Dendritic cell treated with granulocyte-macrophage colony-stimulating factor and Interleukin-4, amounts not matched to agents 40 ng/mL and 50 ng/mL, for 4 days (primary cell): ENCODE measurements around the gene TRAPPC13.
A peak's percentile ranks its signal among the peaks of the same experiment; 100 is the strongest.
"Not testable (repeated sequence)": the region's sequence is repeated elsewhere in the genome, so short reads cannot be mapped to it uniquely, and the experiment has no call there.

Experiments used
- H3K27ac Mint-ChIP-seq: one replicate; pipeline ENCODE4 v1.8.0; 2022; ENCODE audit warnings: mild to moderate bottlenecking, mixed read lengths
- H3K27me3 Mint-ChIP-seq: one replicate; pipeline ENCODE4 v1.8.0; 2022; ENCODE audit warnings: mild to moderate bottlenecking, mixed read lengths
- H3K36me3 Mint-ChIP-seq: one replicate; pipeline ENCODE4 v1.8.0; 2022; ENCODE audit warnings: low read depth, mixed read lengths
- H3K4me1 Mint-ChIP-seq: one replicate; pipeline ENCODE4 v1.8.0; 2022; ENCODE audit warnings: low read depth, mixed read lengths
- H3K4me3 Mint-ChIP-seq: one replicate; pipeline ENCODE4 v1.8.0; 2022; ENCODE audit warnings: mild to moderate bottlenecking, moderate library complexity, mixed read lengths
- H3K9me3 Mint-ChIP-seq: one replicate; pipeline ENCODE4 v1.8.0; 2022; ENCODE audit warnings: mixed read lengths
- intact Hi-C: fragments of 100-400 bp; cut with micrococcal nuclease; formaldehyde crosslinking; loops from one replicate; pipeline ENCODE4 v1.15.0; 2022

The TRAPPC13 gene, protein sequence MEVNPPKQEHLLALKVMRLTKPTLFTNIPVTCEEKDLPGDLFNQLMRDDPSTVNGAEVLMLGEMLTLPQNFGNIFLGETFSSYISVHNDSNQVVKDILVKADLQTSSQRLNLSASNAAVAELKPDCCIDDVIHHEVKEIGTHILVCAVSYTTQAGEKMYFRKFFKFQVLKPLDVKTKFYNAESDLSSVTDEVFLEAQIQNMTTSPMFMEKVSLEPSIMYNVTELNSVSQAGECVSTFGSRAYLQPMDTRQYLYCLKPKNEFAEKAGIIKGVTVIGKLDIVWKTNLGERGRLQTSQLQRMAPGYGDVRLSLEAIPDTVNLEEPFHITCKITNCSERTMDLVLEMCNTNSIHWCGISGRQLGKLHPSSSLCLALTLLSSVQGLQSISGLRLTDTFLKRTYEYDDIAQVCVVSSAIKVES

DNA sequence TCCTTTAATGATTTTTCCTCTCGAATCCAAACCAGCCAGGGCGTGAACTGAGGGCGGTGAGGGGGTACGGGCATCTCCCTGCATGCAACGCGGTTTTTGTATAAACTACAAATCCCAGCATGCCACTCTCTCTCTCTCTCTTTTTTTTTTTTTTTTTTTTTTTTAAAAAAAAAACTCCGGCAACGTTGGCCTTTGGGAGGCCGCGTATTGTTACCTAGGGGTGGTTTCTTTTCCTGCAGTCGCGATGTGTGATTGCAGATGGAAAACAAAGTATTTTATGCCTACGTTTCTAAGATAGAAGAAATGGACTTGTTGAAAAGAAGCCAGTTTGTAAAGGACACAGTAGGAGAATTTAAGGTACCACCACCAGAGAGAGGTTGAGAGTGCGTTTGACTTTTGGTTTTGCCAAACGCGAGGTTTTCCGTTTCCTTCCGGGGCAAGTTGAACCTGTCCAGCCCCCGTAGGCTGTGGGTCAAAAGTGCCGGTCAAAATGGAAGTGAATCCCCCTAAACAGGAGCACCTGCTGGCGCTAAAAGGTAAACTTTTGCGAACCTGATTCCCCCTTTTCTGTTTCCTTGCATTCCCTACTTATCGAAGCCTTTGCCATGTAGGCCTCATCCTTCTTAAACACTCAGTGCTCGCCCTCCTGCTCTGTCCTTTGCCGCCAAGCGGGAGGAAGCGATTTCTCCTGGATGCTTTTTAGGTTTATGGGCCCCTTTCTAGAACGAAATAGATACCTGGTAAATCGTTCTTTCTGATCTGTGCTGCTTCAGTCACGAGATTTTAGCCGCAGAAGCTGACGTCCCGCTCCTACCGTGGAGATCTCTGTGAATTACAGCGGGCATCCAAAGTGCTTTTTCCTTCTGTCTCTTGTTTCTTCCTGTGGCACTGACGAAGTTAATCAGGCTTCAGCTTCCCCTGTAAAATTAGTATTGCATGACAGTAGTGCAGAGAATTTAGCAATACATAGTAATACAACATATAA, at the start of gene TRAPPC13, which contains the start of gene SHLD3:
Gene TRAPPC13 (plus strand): TSS at position 457 of the 985 bp plus-strand sequence. CDS start 34 bp downstream, at position 491.
Gene SHLD3 (plus strand): TSS at position 457 of the 985 bp plus-strand sequence. CDS start 4,561 bp downstream, outside the sequence.
- Mint-ChIP-seq H3K27ac (peak within 1 kb of the TSS; percentile 97), H3K9me3 (no peaks in the 10 kb centered on the region), H3K4me1 (peaks cover 16% of the 10 kb centered on the region), H3K36me3 (peaks cover 30% of the 10 kb centered on the region), H3K27me3 (no peaks in the 10 kb centered on the region), H3K4me3 (peak within 1 kb of the TSS; percentile 98)
- intact Hi-C loops: loop anchor here (1.0 to 10.0 kb wide), 4 partner anchors 62 to 856 kb away; partner anchors contain the start of genes CENPK, CWC27, NLN and PPWD1

DNA sequence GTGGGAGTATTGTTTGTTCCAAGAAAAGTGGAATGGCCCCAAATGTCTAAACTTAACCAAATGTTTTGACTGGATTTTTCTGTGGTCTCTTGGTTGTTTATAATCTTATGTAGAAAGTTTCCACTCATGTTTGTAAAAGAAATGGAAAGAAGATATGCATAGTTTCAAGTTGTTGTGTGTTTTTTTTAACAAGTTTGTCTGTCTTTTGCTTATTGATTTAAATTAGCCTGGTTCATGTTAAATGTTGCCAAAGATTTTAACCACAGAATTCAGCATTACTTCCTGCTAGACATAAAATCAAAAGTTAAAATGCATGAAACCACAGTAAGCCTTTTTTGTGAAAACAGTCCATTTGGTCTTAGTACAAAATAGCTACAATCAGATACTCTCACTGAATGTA, 47.7 kb upstream of the TRAPPC13 start:
- Mint-ChIP-seq H3K9me3 (no peaks in the 10 kb centered on the region), H3K27ac (no peak overlapping the region), H3K36me3 (peaks cover 77% of the 10 kb centered on the region), H3K27me3 (no peaks in the 10 kb centered on the region), H3K4me1 (no peaks in the 10 kb centered on the region), H3K4me3 (no peak overlapping the region)
- intact Hi-C loops: no loop called here

DNA sequence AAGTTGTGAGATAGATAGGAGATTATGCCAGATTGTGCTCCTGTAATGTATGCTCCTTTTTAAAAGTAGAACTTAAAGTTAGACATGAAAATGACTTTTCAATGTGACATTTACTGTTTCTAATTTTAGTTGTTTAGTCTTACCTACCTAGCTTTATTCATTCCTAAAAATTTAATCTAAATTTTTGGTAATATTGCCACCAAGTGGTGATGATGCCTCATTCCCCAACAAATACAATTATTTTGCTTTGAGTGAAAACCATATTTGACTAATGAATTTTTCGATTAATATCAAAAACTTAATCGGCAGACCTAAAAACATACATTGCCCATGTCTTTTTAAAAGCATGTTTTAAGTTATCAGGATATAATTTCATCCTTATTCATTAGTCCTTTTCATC, 36.1 kb upstream of the TRAPPC13 start:
- H3K9me3 Mint-ChIP-seq: no peaks in the 10 kb centered on the region

DNA sequence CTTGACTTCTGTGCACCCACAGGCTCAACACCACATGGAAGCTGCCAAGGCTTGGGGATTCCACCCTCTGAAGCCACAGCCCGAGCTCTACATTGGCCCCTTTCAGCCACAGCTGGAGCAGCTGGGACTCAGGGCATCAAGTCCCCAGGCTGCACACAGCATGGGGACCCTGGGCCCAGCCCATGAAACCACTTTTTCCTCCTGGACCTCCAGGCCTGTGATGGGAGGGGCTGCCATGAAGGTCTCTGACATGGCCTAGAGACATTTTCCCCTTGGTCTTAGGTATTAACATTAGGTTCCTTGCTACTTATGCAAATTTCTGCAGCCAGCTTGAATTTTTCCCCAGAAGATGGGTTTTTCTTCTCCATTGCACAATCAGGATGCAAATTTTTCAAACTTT, 23.1 kb upstream of the TRAPPC13 start:
- not testable (repeated sequence) for H3K27me3 Mint-ChIP-seq, H3K4me3 Mint-ChIP-seq

More for the DNA sequence above, 36.1 kb upstream of the TRAPPC13 start:
- Mint-ChIP-seq H3K27ac (no peak overlapping the region), H3K4me3 (no peak overlapping the region), H3K27me3 (no peaks in the 10 kb centered on the region), H3K36me3 (peaks cover 53% of the 10 kb centered on the region), H3K4me1 (no peaks in the 10 kb centered on the region)
- intact Hi-C loops: loop anchor here (10.0 kb wide), 1 partner anchor 774 kb away; no protein-coding TSS in a partner anchor

DNA sequence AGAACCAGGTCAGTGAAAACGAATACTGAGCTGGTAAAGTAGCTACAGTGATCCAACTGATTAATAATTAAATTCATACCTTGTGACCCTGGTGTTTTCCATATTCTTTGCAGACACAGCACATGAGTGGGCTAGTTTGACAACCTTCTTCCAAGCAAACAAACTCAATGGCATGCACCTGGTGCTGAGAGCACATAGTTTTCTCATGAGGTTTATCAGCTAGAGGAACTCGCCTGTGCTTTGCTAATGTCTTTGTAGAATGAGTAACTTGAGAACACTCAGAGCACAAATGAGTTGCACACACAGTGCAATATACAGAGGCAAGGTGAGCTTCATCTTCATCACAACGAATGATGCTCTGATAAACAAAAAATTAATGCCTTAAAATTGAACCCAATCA, 13.3 kb upstream of the TRAPPC13 start:
- Mint-ChIP-seq H3K27me3 (no peaks in the 10 kb centered on the region), H3K4me1 (no peaks in the 10 kb centered on the region), H3K9me3 (no peaks in the 10 kb centered on the region), H3K27ac (no peak overlapping the region), H3K4me3 (no peak overlapping the region), H3K36me3 (peaks cover 91% of the 10 kb centered on the region)
- intact Hi-C loops: no loop called here

More for the DNA sequence above, 23.1 kb upstream of the TRAPPC13 start:
- H3K9me3 Mint-ChIP-seq: peaks cover 21% of the 10 kb centered on the region
- H3K4me1 Mint-ChIP-seq, H3K27ac Mint-ChIP-seq, intact Hi-C loops: not testable (repeated sequence)
- peaks cover 88% of the 10 kb centered on the region for H3K36me3 Mint-ChIP-seq

DNA sequence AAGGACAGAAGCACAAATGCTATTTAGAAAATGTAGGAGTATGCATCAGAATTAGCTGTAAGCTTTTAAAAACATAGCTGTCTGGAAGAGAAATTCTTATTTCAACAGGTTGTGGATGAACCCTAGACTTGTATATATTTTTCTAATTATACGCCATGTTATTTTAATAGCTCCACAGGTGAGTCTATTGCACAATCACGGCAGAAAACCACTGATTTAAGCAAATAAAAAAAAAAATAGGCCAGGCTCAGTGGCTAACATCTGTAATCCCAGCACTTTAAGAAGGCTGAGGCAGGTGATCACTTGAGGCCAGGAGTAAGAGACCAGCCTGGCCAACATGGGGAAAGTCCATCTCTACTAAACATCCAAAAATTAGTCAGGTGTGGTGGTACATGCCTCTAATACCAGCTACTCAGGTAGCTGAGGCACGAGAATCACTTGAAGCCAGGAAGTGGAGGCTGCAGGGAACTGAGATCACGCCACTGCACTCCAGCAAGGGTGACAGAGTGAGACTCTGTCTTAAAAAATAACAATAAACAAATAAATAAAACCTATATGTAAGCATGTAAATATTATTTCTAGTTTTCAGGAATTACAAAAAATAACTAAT, 12.4 kb upstream of the TRAPPC13 start:
- Mint-ChIP-seq H3K27me3 (no peaks in the 10 kb centered on the region), H3K27ac (no peak overlapping the region), H3K4me3 (no peak overlapping the region), H3K36me3 (peaks cover 84% of the 10 kb centered on the region), H3K9me3 (no peaks in the 10 kb centered on the region), H3K4me1 (no peaks in the 10 kb centered on the region)
- intact Hi-C loops: no loop called here

DNA sequence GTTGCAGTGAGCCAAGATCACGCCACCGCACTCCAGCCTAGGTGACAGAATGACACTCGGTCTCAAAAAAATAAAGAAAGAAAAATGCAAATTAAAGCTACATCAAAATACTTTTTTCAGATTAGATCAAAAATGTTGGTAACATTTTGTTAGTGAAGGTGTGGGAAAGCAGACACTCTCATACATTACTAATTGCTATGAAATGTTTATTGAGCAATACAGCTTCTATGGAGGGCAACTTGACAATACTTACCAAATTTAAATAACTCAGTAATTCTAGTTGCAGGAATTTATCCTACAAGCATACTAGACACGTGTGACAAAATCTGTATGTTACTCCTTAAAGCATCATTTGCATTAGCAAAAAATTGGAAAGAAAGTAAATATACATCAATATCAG, 4.8 kb upstream of the TRAPPC13 start:
- Mint-ChIP-seq H3K36me3 (peaks cover 24% of the 10 kb centered on the region), H3K4me1 (peaks cover 9% of the 10 kb centered on the region), H3K4me3 (no peak overlapping the region), H3K27me3 (no peaks in the 10 kb centered on the region), H3K9me3 (no peaks in the 10 kb centered on the region), H3K27ac (no peak overlapping the region)
- intact Hi-C loops: loop anchor here (10.0 kb wide), 1 partner anchor 525 kb away; the partner anchor contains the start of gene SREK1

DNA sequence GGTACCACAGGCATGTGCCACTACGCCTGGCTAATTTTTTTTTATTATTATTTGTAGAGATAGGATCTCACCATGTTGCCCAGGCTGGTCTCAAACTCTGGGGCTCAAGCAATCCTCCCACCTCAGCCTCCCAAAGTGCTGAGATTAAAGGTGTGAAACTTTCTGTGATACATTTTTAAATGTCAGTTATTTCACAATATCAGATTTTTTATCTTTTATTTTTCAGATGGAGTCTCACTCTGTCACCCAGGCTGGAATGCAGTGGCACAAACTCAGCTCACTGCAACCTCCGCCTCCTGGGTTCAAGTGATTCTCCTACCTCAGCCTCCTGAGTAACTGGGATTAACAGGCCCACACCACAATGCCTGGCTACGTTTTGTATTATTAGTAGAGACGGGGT, 2.9 kb upstream of the TRAPPC13 start:
- Mint-ChIP-seq H3K4me1 (peaks cover 17% of the 10 kb centered on the region), H3K36me3 (peaks cover 13% of the 10 kb centered on the region)
- intact Hi-C loops: loop anchor here (10.0 kb wide), 1 partner anchor 523 kb away; the partner anchor contains the start of gene SREK1
- not testable (repeated sequence) for H3K9me3 Mint-ChIP-seq, H3K27me3 Mint-ChIP-seq, H3K4me3 Mint-ChIP-seq, H3K27ac Mint-ChIP-seq

DNA sequence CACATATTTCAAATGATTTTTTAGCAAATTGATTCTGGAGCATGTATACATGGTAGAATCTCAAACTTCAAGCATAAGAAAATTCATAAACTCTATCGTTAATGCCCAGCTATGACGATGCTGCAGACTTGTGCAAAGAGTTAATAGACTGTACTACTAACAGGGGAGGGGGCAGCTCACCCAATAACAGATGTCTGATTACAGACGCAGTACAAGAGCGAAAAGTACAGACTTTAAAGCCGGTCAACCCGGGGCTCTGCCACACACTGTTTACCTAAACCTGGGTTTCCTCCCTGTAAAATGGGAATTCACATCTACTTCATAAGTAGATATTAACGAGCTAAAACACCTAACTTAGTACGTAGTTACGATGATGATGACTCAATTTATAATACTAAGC, 1.3 kb upstream of the TRAPPC13 start:
- Mint-ChIP-seq H3K4me1 (peaks cover 17% of the 10 kb centered on the region), H3K9me3 (no peaks in the 10 kb centered on the region), H3K27ac (peak overlapping the region; percentile 97), H3K27me3 (no peaks in the 10 kb centered on the region), H3K36me3 (peaks cover 17% of the 10 kb centered on the region), H3K4me3 (peak overlapping the region; percentile 98)
- intact Hi-C loops: loop anchor here (10.0 kb wide), 1 partner anchor 521 kb away; the partner anchor contains the start of gene SREK1

DNA sequence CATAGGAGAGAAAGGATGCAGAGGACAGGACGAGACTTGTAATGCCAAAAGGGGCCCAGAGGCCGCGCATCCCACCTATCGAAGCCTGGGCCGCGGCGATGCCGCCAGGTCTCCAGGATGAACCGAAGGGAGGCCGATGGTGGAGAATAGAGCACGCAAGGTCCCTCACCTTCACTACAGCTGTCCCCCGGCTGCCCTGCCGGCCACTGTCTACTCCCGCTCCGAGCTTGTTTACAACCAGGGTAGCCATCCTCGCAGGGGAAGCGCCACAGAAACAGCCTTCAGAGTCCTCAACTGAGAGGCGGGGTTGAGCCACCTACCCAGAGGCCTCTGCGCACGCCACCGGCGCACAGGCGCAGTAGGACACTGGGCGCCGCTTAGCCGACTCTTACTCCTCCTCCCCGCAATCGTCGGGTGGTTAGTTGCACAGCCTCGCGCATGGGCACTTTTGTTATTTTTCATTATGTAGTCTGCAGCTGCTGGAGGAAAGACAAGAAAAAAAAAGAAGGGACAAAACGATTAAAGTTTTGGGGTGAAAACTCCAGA, 729 bp upstream of the TRAPPC13 start, which contains the start of gene TRIM23:
Gene TRIM23 (minus strand): TSS at position 309 of the 546 bp plus-strand sequence. CDS start 59 bp downstream, at position 250.
- Mint-ChIP-seq H3K27me3 (no peaks in the 10 kb centered on the region), H3K36me3 (peaks cover 23% of the 10 kb centered on the region), H3K4me3 (peak within 1 kb of the TSS; percentile 98), H3K9me3 (no peaks in the 10 kb centered on the region), H3K4me1 (peaks cover 14% of the 10 kb centered on the region), H3K27ac (peak within 1 kb of the TSS; percentile 97)
- intact Hi-C loops: loop anchor here (1.0 to 10.0 kb wide), 4 partner anchors 61 to 855 kb away; partner anchors contain the start of genes CENPK, CWC27, NLN and PPWD1

DNA sequence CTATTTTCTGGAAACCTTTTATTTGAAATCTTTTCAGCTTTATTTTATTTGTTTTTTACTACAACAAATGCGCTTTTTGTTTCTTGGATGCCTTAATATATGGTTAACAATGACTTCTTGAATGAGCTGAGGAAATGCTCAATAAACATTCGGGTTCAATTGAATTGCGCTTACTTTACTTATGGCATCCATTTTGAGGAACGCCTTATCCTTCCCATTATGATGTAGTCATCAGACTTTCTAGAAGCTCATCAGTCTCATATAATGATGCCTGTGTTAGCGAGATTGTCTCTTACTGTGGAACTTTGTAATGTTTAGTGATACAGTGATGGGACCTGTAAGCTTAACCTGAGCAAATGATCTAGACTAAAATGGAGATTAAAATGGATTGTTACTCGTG, 916 bp downstream of the TRAPPC13 start:
- H3K36me3 Mint-ChIP-seq: peaks cover 32% of the 10 kb centered on the region
- H3K4me1 Mint-ChIP-seq: peaks cover 18% of the 10 kb centered on the region
- intact Hi-C loops: loop anchor here (2.0 to 10.0 kb wide), 2 partner anchors 519 to 857 kb away; partner anchors contain the start of genes CWC27, SREK1 and SREK1IP1
- peak overlapping the region; percentile 97 for H3K27ac Mint-ChIP-seq
- H3K4me3 Mint-ChIP-seq: peak overlapping the region; percentile 98
- H3K9me3 Mint-ChIP-seq: no peaks in the 10 kb centered on the region
- H3K27me3 Mint-ChIP-seq: no peaks in the 10 kb centered on the region

DNA sequence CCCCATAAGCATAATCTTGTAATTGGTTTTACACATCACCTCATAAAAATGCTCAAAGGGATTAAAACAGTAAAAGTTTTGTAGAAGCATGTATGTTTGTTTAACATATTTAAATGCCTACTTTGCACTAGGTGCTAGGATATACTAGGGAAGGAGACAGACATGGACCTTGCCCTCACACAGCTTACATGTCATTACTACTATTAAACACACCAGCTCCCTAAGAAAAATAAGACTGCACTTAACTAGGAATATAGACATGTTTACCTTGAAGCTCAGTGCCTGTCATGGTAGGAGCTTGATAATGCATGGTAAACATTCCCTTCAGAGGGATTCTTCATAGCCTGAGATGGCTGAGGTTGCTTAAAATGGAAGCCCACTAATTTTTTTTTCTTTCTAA, 6.2 kb downstream of the TRAPPC13 start:
- peaks cover 26% of the 10 kb centered on the region for H3K36me3 Mint-ChIP-seq
- H3K4me3 Mint-ChIP-seq: no peak overlapping the region
- H3K4me1 Mint-ChIP-seq: peaks cover 11% of the 10 kb centered on the region
- no peaks in the 10 kb centered on the region for H3K9me3 Mint-ChIP-seq
- no peak overlapping the region for H3K27ac Mint-ChIP-seq
- intact Hi-C loops: no loop called here
- no peaks in the 10 kb centered on the region for H3K27me3 Mint-ChIP-seq

DNA sequence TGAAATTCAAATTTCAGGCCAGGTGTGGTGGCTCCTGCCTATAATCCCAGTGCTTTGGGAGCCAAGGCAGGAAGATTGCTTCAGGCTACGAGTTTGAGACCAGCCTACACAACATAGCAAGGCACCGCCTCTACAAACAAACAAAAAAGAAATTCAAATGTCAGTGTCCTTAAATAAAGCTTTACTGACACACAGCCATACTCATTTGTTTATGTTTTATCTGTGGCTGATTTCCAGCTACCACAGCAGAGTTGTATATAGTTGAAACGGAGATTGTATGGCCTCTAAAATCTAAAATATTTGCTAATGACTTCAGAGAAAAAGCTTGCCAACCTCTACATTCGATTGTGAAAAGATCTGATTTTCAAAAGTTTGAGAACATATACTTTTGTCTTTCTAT, 15.4 kb downstream of the TRAPPC13 start:
- intact Hi-C loops: no loop called here
- H3K27ac Mint-ChIP-seq: no peak overlapping the region
- no peaks in the 10 kb centered on the region for H3K27me3 Mint-ChIP-seq
- H3K4me3 Mint-ChIP-seq: no peak overlapping the region
- H3K36me3 Mint-ChIP-seq: peaks cover 65% of the 10 kb centered on the region
- no peaks in the 10 kb centered on the region for H3K9me3 Mint-ChIP-seq
- no peaks in the 10 kb centered on the region for H3K4me1 Mint-ChIP-seq
